Stimulated activated CD4-positive, alpha-beta T cell treated with anti-CD3 and anti-CD28 coated beads, TNF-alpha, amount 100 ng/mL, for 24 hours (primary cell): ENCODE data around the gene TTC17.

Experiments used
- DNase-seq, 3 experiments: peaks; one replicate each; pipeline ENCODE4 v3.0.0-alpha.2; 2020; ENCODE audit warnings: low read depth in 3 of 3

TTC17 gene

DNA sequence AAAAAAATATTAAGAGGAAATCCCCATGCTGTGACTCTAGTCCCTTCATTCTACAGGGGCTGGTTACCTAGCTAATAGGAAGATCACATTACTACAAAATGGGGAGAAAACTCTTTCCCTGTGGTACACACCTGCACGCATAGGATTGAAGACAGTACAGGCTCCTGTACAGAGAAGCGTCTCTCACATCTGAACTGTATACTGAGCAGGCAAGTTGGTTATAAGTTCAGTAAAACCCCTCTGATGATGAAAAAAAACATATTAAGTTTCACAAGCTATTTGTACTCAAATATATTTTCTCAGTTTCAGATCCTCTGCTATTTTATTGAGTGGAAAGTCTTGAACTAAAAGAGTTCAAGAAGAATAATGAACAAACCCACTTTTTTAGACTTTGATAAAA, 164.9 kb downstream of the TTC17 start:
- DNase-seq = no peak

DNA sequence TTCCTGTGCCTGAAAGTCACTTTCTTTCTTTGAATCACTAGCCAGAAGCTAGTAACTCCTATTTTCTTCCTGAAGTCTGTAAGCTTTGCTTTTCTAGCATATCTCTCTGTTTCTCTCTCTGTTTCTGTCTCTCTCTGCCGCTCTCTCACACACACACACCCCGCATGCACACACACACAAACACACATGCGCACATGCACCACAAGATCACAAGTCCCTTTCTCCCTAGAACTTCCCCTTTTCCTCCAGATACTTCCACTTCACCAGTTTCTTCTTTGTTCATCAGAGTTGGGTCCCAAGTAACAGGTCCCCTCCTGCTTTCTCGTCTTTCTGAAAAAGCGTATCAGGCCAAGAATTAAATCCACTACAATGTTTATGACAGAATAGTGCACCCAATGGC, 173.3 kb downstream of the TTC17 start:
- DNase-seq = no peak

DNA sequence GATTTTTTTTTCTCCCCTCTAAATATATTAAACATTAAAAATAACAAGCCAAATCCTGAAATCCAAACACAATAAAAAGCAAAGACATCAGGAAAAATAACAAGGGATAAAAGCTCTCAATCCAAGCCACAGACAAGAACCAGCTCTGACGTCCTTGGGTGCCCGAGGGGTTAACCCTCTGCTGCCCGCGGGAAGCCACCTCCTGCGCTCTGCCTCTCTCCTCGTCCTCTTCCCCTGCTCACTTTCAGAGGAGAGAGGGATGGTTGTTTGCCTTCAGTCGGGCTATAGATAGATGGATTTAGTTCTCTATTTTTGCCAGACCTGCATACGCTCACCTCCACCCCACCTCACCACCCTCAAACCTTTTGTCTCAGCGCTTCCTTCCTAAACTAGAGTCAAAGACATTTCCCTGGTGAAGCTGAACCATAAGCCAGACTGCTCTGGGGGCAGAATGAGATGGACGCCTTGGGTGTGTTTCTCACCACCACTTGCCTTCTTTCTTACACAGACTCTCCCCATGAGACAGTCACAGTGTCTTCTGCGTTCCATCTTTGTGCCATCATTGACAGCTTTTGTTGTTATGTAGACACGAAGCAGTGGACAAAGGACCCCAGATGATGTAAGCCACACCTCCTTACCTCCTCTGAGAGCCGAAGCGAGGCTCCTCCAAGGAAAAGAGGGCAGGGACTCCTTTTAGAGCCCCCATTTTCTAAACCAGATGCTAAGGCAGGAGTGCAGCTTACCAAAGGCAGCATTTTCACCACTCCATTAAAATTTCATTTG, 179.3 kb downstream of the TTC17 start:
- DNase-seq = no peak

DNA sequence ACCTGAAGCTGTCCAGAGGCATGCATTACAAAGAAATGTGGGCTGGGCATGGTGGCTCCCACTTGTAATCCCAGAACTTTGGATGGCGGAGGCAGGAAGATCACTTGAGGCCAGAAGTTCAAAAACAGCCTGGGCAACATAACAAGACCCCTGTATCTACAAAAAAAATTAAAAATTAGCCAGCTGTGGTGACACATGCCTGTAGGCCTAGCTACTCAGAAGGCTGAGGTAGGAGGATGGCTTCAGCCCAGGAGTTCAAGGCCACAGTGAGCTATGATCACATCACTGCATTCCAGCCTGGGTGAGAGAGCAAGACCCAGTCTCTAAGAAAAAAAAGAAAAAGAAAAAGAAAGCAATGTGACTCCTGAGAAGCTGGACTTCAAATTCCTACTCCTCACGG, 183.3 kb downstream of the TTC17 start:
- DNase-seq = no peak

DNA sequence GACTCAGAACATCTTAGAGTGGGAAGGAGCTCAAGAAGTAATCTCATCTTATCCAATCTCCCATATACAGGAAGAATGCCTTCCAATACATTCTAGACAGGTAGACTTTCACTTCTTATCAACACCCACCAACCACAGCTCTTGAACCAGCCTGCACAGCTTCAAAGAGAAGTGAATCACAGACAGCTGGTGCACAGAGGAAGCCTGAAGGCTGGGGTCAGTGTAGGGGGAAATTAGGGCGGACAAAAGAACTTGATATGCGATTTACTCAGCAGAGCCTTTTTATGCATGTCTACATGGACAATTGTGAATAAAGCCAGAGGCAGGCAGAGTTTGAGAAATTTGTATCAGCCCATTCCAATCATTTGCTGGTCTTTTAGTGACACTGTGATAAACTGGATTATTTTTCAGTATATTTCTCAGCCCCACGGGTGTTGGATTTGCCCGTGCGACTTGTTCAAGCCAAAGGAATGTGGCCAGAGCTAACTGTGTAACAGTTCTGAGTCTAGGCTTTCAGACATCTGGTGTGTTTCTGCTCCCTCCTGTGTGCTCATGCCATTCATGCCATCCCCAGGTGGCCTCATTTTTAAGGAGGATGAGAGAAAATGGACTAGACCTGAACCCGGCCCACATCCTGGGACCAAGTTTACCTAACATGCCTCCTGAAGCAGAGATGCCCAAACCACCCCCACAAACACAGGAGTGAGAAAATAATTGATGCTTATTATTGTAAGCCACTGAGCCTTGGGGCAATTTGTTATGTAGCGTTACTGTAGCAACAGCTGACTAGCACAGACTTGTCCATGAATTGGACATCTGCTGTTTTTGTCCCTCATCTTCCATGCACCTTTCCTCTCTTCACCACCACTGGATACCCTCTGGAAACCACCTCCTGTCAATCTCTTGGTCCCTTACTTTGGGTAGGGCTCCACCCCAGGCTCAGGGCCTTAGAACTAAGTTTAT, 184.3 kb downstream of the TTC17 start:
- DNase-seq = no peak
